Immature natural killer cell (primary cell): Measurements from ENCODE around the gene SDS. TPM values are rescaled to one million over a fixed set of nuclear protein-coding genes. Genes with fewer than 3 reads are reported as not detected.

ENCODE experiments used
- DNase-seq, 3 donors: peaks; one replicate each; pipeline ENCODE4 v3.0.0; 2022; ENCODE audit warnings: mixed read lengths in 1 of 3
- H3K27ac Mint-ChIP-seq, 6 donors: one replicate each; pipeline ENCODE4 v1.8.0; 2020; ENCODE audit warnings: mixed read lengths in 6 of 6, mild to moderate bottlenecking in 5 of 6, inconsistent platforms in 4 of 6, moderate library complexity in 3 of 6
- H3K27me3 Mint-ChIP-seq, 3 donors: one replicate each; pipeline ENCODE4 v1.8.0; 2020 to 2021; ENCODE audit warnings: low read depth in 3 of 3, mild to moderate bottlenecking in 3 of 3, mixed read lengths in 3 of 3, moderate library complexity in 3 of 3, inconsistent platforms in 1 of 3
- H3K36me3 Mint-ChIP-seq, 3 donors: one replicate each; pipeline ENCODE4 v1.8.0; 2020; ENCODE audit warnings: mixed read lengths in 3 of 3, inconsistent platforms in 2 of 3, mild to moderate bottlenecking in 2 of 3
- H3K4me1 Mint-ChIP-seq, 2 donors: one replicate each; pipeline ENCODE4 v1.8.0; 2020; ENCODE audit warnings: inconsistent platforms in 2 of 2, mild to moderate bottlenecking in 2 of 2, mixed read lengths in 2 of 2, moderate library complexity in 1 of 2
- H3K4me3 Mint-ChIP-seq, 5 donors: one replicate each; pipeline ENCODE4 v1.8.0; 2020; ENCODE audit warnings: mild to moderate bottlenecking in 5 of 5, mixed read lengths in 5 of 5, inconsistent platforms in 3 of 5, moderate library complexity in 3 of 5
- H3K9me3 Mint-ChIP-seq, 6 donors: one replicate each; pipeline ENCODE4 v1.8.0; 2020; ENCODE audit warnings: mild to moderate bottlenecking in 6 of 6, mixed read lengths in 6 of 6, inconsistent platforms in 4 of 6, moderate library complexity in 3 of 6
- polyA plus RNA-seq, 3 donors: library from polyadenylated mRNA; unstranded; fragments of 300-500 nt; fragmentation: Illumina TruSeq; gene quantifications; one replicate each; pipeline ENCODE4 v1.2.3, GENCODE V29; 2021

The SDS gene, protein sequence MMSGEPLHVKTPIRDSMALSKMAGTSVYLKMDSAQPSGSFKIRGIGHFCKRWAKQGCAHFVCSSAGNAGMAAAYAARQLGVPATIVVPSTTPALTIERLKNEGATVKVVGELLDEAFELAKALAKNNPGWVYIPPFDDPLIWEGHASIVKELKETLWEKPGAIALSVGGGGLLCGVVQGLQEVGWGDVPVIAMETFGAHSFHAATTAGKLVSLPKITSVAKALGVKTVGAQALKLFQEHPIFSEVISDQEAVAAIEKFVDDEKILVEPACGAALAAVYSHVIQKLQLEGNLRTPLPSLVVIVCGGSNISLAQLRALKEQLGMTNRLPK
- polyA plus RNA-seq, result 1 to 10 TPM in 1 of 3 donors, not detected in 2; 1.4 TPM

DNA sequence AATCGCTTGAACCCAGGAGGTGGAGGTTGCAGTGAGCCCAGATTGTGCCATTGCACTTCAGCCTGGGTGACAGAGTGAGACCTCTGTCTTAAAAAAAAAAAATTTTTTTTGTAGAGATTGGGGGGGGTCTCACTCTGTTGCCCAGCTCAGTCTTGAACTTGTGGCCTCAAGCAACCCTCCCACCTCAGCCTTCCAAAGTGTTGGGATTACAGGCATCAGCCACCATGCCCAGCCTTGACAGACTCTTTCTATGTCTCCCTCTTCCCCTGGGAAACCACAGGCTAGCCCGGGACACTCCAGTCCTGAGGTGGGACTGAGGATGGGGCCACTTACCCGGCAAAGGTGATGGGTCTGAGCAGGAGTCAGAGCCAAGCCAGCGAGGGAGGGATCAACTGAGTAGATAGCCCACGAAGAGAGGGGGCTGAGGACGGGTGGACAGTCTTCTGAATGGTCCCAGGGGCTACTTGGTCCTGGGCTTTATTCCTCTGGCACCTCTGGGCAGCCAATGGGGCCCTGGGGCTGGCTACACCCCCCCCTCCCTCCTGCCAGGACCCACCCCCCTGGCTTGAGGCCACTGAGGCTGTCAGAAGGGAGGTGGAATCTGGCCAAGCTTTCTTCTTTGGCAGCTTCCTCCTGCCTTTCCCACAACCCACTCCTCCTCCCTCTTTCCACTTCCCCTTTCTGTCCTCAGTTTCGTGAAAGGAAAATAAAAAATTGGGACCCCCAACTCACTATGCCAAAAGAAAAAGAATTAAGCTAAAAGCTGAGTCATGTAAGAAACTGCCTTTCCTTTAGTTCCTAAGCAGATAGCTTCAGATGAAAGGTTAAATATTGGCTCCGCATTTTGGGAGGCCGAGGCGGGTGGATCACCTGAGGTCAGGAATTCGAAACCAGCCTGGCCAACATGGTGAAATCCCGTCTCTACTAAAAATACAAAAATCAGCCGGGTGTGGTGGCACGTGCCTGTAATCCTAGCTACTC, at the start of gene SDS:
Gene SDS, minus strand, starts transcription at position 453 of the 981 bp plus-strand sequence. CDS start 4,179 bp downstream, outside the sequence.
- H3K4me1 Mint-ChIP-seq, result no peaks in the 10 kb centered on the region
- no peak within 1 kb of the TSS for H3K4me3 Mint-ChIP-seq
- H3K36me3 Mint-ChIP-seq, result no peaks in the 10 kb centered on the region
- H3K27me3 Mint-ChIP-seq, result peaks cover 0 to 9% (median 6%) of the 10 kb centered on the region in 3 donors
- no peaks in the 10 kb centered on the region for H3K9me3 Mint-ChIP-seq
- DNase-seq, result no peak
- H3K27ac Mint-ChIP-seq, result no peak within 1 kb of the TSS

- peaks cover 3 to 17% (median 4%) of the 10 kb centered on the region in 3 donors for H3K27me3 Mint-ChIP-seq
- H3K9me3 Mint-ChIP-seq, result no peaks in the 10 kb centered on the region
- no peak overlapping the region for H3K27ac Mint-ChIP-seq
- DNase-seq, result no peak
- no peaks in the 10 kb centered on the region for H3K4me1 Mint-ChIP-seq
- no peak overlapping the region for H3K4me3 Mint-ChIP-seq
- no peaks in the 10 kb centered on the region for H3K36me3 Mint-ChIP-seq
Observed at GRCh38 chr12:113453330-113453729, 49.6 kb upstream of the SDS start.

DNA sequence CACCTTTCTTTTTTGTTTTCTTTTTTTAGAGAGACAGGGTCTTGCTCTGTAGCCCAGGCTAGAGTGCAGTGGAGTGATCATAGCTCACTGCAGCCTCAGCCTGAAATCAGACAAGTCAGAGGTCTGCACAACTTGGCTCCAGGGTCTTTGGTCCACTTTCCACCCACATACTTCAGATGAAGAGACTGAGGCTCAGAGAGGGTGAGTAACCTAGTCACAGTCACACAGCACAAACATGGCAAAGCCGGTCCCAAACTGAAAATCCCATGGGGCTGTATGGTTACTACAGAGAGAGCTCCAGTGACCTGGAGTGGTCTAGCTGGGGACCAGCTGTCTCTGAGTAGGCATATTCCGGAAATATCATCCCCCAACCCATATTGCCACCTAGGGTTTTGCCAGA, 48.8 kb upstream of the SDS start:
- H3K9me3 Mint-ChIP-seq, result no peaks in the 10 kb centered on the region
- H3K4me3 Mint-ChIP-seq, result no peak overlapping the region
- H3K36me3 Mint-ChIP-seq, result no peaks in the 10 kb centered on the region
- no peak for DNase-seq
- H3K4me1 Mint-ChIP-seq, result no peaks in the 10 kb centered on the region
- no peak overlapping the region for H3K27ac Mint-ChIP-seq
- H3K27me3 Mint-ChIP-seq, result peaks cover 3 to 16% (median 3%) of the 10 kb centered on the region in 3 donors

DNA sequence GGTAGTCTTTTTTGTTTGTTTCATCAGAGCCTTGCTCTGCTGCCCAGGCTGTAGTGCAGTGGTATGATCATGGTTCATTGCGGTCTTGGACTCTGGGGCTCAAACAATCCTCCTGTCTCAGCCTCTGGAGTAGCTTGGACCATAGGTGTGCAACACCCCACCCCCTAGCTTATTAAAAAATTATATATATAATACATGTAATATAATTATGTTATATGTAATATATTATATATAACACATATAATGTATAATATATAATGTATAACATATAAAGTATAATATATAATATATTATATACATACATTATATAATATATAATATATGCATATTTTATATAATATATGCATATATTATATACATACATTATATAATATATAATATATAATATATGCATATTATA, 46.2 kb upstream of the SDS start:
- no peak for DNase-seq
- no peak overlapping the region for H3K27ac Mint-ChIP-seq
- H3K27me3 Mint-ChIP-seq, result peaks cover 4 to 15% (median 4%) of the 10 kb centered on the region in 3 donors
- H3K36me3 Mint-ChIP-seq, result no peaks in the 10 kb centered on the region
- no peak overlapping the region for H3K4me3 Mint-ChIP-seq
- peaks cover 0 to 1% (median 0%) of the 10 kb centered on the region in 6 donors for H3K9me3 Mint-ChIP-seq
- no peaks in the 10 kb centered on the region for H3K4me1 Mint-ChIP-seq

DNA sequence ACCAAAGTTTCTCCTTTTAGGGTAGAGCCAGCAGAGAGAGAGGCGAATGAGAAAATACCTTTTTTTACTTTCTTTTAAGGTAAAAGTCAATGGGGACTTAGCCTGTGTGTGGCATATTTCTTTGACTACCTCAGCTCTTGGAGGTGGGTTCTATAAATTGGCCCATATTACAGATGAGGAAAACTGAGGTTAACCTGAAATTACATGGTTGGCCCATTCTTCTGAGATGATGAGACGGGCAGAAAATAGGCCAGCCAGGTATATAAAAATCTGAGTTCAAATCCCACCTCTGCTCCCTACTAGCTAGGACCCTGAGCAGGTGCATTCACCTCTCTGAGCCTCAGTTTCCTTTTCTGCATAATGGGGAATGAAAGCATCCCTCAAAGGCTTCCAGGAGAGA, 45.6 kb upstream of the SDS start:
- Mint-ChIP-seq H3K4me1 (no peaks in the 10 kb centered on the region), H3K36me3 (no peaks in the 10 kb centered on the region), H3K4me3 (no peak overlapping the region), H3K27me3 (peaks cover 3 to 15% (median 4%) of the 10 kb centered on the region in 3 donors), H3K27ac (no peak overlapping the region), H3K9me3 (peaks cover 0 to 1% (median 0%) of the 10 kb centered on the region in 6 donors)
- DNase-seq, result no peak

DNA sequence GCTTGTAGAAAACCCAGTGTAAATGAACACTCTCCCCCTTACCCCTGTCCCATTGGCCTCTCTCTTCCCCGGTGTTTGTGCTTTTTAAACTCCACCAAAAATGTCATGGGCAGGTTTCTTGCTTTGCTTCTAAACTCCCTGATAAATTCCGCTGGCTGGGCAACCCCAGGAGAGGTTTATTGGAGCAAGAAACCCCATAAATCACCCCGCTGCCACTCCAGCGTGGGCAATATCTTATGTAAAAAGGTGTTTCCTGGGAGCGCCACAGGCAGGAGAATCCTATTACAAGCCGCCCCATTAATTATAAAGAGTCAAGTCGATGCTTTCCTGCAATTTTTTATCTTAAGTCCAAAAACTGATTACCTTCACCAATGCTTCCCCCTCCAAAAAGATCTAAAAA, 45.2 kb upstream of the SDS start:
- no peak for DNase-seq
- peaks cover 0 to 1% (median 0%) of the 10 kb centered on the region in 6 donors for H3K9me3 Mint-ChIP-seq
- no peak overlapping the region for H3K27ac Mint-ChIP-seq
- H3K27me3 Mint-ChIP-seq, result peaks cover 3 to 15% (median 4%) of the 10 kb centered on the region in 3 donors
- H3K4me3 Mint-ChIP-seq, result no peak overlapping the region
- no peaks in the 10 kb centered on the region for H3K36me3 Mint-ChIP-seq
- H3K4me1 Mint-ChIP-seq, result no peaks in the 10 kb centered on the region

DNA sequence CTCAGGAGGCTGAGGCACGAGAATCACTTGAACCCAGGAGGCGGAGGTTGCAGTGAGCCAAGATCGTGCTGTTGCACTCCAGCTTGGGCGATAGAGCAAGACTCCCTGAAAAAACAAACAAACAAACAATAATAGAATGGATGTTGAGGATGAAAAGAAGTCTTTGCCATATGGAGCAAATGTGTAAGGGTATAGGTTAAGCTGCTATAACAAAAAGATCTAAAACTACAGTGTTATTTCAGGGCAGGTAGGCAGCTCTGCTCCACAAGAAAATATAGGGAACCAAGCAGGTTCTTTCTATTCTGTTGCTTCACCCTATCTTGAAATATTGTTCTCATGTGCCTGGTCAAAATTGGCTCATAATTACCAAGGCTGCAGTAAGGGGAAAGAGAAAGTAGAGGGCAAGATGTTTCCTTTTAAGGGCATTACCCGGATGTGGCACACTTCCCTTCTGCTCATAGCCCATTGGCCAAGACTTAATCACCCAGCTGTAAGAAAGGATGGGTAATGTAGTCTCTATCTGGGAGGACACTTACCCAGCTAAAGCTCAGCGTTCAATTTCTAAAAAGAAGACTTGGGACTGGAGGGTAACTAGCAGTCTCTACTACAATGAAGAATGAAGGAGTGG, 42.0 kb upstream of the SDS start:
- Mint-ChIP-seq H3K9me3 (peaks cover 0 to 1% (median 0%) of the 10 kb centered on the region in 6 donors), H3K4me1 (no peaks in the 10 kb centered on the region), H3K27ac (no peak overlapping the region), H3K27me3 (peaks cover 1 to 11% (median 3%) of the 10 kb centered on the region in 3 donors), H3K36me3 (no peaks in the 10 kb centered on the region), H3K4me3 (no peak overlapping the region)
- DNase-seq, result no peak

DNA sequence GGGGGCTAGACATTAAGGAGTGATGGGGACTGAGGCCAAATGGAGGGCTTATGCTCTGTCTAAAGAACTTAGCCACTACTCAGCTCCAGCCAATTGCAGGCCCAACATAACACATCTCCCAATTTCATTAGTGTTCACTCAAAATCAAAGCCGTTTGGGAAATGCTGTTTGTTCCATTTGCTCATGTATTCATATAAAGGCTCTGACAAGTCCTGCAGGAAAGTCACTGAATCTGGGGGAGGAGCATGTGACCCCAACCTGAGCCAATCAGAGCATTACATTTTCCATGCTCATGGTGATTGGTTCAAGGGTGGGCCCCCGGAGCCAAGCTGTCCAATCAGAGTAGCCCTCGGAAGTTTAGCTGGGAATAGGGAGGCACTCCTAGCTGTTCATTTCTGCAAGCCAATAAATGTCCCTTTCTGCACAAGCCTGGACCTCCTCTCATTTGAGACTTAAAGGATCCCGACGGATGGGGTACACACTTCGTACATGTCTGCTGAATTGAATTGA, 39.4 kb upstream of the SDS start:
- no peak for DNase-seq
- no peak overlapping the region for H3K27ac Mint-ChIP-seq
- no peaks in the 10 kb centered on the region for H3K36me3 Mint-ChIP-seq
- H3K9me3 Mint-ChIP-seq, result peaks cover 0 to 1% (median 0%) of the 10 kb centered on the region in 6 donors
- no peaks in the 10 kb centered on the region for H3K4me1 Mint-ChIP-seq
- peaks cover 1 to 6% (median 3%) of the 10 kb centered on the region in 3 donors for H3K27me3 Mint-ChIP-seq
- no peak overlapping the region for H3K4me3 Mint-ChIP-seq

GRCh38 chr12:113440947-113441782, 37.5 kb upstream of the SDS start:
- no peak for DNase-seq
- H3K27ac Mint-ChIP-seq, result no peak overlapping the region
- H3K4me1 Mint-ChIP-seq, result no peaks in the 10 kb centered on the region
- no peaks in the 10 kb centered on the region for H3K9me3 Mint-ChIP-seq
- no peak overlapping the region for H3K4me3 Mint-ChIP-seq
- H3K27me3 Mint-ChIP-seq, result peaks cover 1 to 6% (median 1%) of the 10 kb centered on the region in 3 donors
- no peaks in the 10 kb centered on the region for H3K36me3 Mint-ChIP-seq

DNA sequence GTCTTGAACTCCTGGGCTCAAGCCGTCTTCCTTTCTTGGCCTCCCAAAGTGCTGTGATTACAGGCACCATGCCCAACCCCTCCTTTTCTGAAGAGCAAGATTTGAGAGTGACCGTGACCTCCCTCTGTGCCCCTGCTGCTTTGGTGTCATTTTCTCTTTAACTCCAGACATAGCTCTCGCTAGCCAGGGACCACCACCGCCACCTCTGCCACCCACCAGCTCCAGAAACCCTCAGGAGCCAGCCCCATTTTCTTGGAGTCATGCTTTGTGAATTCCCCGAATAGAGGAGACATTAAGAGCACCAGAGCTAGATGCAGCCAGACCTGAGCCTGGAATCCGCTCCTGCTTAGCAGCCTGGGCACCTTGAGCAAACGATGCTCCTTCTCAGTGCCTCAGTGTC, 36.6 kb upstream of the SDS start:
- H3K27ac Mint-ChIP-seq, result no peak overlapping the region
- H3K4me3 Mint-ChIP-seq, result no peak overlapping the region
- no peak for DNase-seq
- H3K27me3 Mint-ChIP-seq, result peaks cover 0 to 4% (median 1%) of the 10 kb centered on the region in 3 donors
- H3K9me3 Mint-ChIP-seq, result no peaks in the 10 kb centered on the region
- H3K4me1 Mint-ChIP-seq, result no peaks in the 10 kb centered on the region
- H3K36me3 Mint-ChIP-seq, result no peaks in the 10 kb centered on the region

- no peaks in the 10 kb centered on the region for H3K9me3 Mint-ChIP-seq
- no peak for DNase-seq
- no peak overlapping the region for H3K27ac Mint-ChIP-seq
- H3K4me3 Mint-ChIP-seq, result no peak overlapping the region
- no peaks in the 10 kb centered on the region for H3K4me1 Mint-ChIP-seq
- peaks cover 0 to 3% (median 0%) of the 10 kb centered on the region in 3 donors for H3K27me3 Mint-ChIP-seq
- H3K36me3 Mint-ChIP-seq, result no peaks in the 10 kb centered on the region
Observed at GRCh38 chr12:113439606-113440030, 35.9 kb upstream of the SDS start.

DNA sequence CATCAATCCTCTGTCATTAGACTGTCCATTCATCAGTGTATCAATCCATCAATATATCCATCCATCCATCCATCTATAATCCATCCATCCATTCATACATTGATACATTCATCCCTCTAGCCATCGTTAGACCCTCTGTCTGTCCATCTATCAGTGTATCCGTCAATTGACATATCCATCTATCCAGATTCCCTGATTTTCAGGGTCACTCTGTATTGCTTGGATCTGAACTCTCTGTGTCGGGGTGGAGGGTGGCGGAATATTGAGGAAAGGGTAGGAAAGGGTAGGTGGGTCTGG, 35.6 kb upstream of the SDS start:
- H3K27ac Mint-ChIP-seq, result no peak overlapping the region
- no peak overlapping the region for H3K4me3 Mint-ChIP-seq
- H3K36me3 Mint-ChIP-seq, result no peaks in the 10 kb centered on the region
- H3K27me3 Mint-ChIP-seq, result peaks cover 0 to 3% (median 0%) of the 10 kb centered on the region in 3 donors
- DNase-seq, result no peak
- no peaks in the 10 kb centered on the region for H3K4me1 Mint-ChIP-seq
- no peaks in the 10 kb centered on the region for H3K9me3 Mint-ChIP-seq
